Panc1 (cell line): ENCODE results near the gene BCL2.

Experiments
- CTCF ChIP-seq: fragments of 450-650 bp; IDR thresholded peaks from 2 replicates; pipeline ENCODE4 v1.5.1; 2017; ENCODE audit warnings: mild to moderate bottlenecking
- POLR2AphosphoS5 ChIP-seq: IDR thresholded peaks from 2 replicates; pipeline ENCODE4 v1.6.1; 2012; ENCODE audit warnings: mild to moderate bottlenecking, low read depth, low read length, moderate library complexity
- REST ChIP-seq, 2 experiments: IDR thresholded peaks; 2 replicates each; pipeline ENCODE4 v1.6.1; 2011 to 2012; ENCODE audit warnings: low read depth in 2 of 2, control low read depth in 1 of 2, low read length in 1 of 2, mild to moderate bottlenecking in 1 of 2, moderate library complexity in 1 of 2; ENCODE audit not compliant: insufficient read depth in 1 of 2
- TCF7L2 ChIP-seq: IDR thresholded peaks from 2 replicates; pipeline ENCODE4 v1.6.1; 2011; ENCODE audit warnings: mild to moderate bottlenecking, low read depth, low read length, inconsistent platforms

GRCh38 chr18:63220903-63221302 is 98.7 kb downstream of the BCL2 start:
- TF ChIP-seq CTCF (no peak), REST (IDR thresholded peaks at IDR 0.05; ENCODE audit: insufficient read depth in 1 of 2, low read depth in 2 of 2, low read length in 1 of 2) (no peak), TCF7L2 (no peak), POLR2AphosphoS5 (no peak)
